Activated naive CD8-positive, alpha-beta T cell treated with anti-CD3 and anti-CD28 coated beads for 36 hours (primary cell): ENCODE measurements around the gene ZNF800. TPM values are rescaled to one million over a fixed set of nuclear protein-coding genes. Genes with fewer than 3 reads are reported as not detected.

Experiments
- DNase-seq: peaks from one replicate; pipeline ENCODE4 v3.0.0; 2021
- H3K27ac Mint-ChIP-seq: one replicate; pipeline ENCODE4 v1.8.0; 2022; ENCODE audit warnings: mild to moderate bottlenecking, moderate library complexity, mixed read lengths
- H3K27me3 Mint-ChIP-seq: one replicate; pipeline ENCODE4 v1.8.0; 2022; ENCODE audit warnings: mild to moderate bottlenecking, mixed read lengths
- H3K36me3 Mint-ChIP-seq: one replicate; pipeline ENCODE4 v1.8.0; 2021; ENCODE audit warnings: mild to moderate bottlenecking, mixed read lengths
- H3K4me1 Mint-ChIP-seq: one replicate; pipeline ENCODE4 v1.8.0; 2021; ENCODE audit warnings: mixed read lengths
- H3K4me3 Mint-ChIP-seq: one replicate; pipeline ENCODE4 v1.8.0; 2022; ENCODE audit warnings: mild to moderate bottlenecking, moderate library complexity, mixed read lengths
- H3K9me3 Mint-ChIP-seq: one replicate; pipeline ENCODE4 v1.8.0; 2022; ENCODE audit warnings: mixed read lengths
- total RNA-seq, 2 experiments: library from RNA; stranded (reverse); gene quantifications; one replicate each; pipeline ENCODE4 v1.2.3, GENCODE V29; 2021

Gene ZNF800
- total RNA-seq, 2 experiments from 2014 or later, result 32.1 to 34.2 TPM

DNA sequence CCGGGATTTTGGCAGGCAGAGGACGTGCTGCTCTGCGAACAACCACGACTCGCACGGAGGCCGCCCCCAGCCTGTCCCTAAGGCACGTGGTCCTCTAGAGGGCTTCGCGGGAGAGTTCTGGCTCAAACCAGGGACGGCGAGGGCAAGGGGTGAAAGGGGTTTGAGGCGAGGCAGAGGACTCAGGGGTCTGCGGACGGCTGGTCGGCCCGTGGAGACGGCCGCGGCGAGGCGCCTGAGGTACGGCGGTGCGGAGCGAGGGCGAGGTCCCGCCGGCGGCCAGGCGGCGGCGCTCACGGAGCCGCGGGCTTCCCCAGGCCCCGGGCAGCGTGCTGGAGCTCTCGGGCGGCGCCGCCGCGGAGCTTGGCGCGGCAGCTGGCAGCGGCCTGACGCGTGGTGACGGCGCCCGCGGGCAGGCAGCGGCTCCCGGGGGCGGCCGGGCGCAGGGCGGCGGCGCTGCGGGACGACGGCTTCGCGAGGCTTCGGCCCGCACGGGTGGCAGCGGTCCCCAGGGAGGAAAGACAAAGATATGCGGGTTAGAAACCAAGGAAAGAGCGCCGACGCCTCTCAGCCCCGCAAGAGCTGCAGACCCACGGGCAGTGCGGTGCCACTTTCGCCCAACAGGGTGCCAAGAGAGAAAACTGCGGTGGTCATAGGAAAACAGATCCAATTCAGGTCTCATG lies 44.8 kb downstream of the ZNF800 start:
- peak overlapping the region; percentile 40 for H3K4me3 Mint-ChIP-seq
- peaks cover 19% of the 10 kb centered on the region for H3K4me1 Mint-ChIP-seq
- no peaks in the 10 kb centered on the region for H3K27me3 Mint-ChIP-seq
- no peak overlapping the region for H3K27ac Mint-ChIP-seq
- no peaks in the 10 kb centered on the region for H3K9me3 Mint-ChIP-seq
- peaks cover 7% of the 10 kb centered on the region for H3K36me3 Mint-ChIP-seq
- DNase-seq, result peak; percentile 83

DNA sequence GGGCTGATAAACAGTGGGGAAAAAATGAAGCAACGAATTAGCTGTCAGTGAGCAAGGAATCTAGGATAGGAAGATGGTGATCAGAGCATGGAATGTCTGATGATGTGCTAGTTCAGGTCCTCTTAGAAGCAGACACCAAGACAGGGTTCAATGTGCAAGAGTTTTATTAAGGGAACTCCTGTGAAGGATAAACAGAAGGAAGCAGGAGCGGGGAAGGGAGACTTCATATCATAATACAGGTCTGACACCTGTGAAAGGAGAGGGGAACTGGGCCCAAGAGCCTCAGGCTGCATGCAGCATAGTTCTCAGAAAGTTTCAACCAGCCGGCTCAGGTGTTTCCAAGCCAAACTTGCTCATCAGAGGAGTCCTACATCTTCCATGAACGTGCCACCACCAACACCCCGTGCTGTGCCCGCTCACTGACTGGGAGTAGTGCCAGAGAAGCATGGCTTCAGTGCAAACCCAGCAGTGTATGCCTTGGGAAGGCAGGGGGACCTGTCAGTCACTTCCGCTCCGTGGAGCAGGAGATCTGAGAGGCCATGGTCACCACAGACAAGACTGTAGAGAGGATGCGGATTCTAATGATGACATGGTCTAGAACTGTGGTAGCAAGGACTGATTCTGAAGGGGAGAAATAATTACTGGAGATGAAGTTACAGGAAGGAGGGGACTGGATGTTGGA lies 45.8 kb downstream of the ZNF800 start:
- Mint-ChIP-seq H3K27ac (no peak overlapping the region), H3K4me1 (peaks cover 13% of the 10 kb centered on the region), H3K9me3 (no peaks in the 10 kb centered on the region), H3K4me3 (no peak overlapping the region), H3K27me3 (no peaks in the 10 kb centered on the region), H3K36me3 (peaks cover 4% of the 10 kb centered on the region)
- DNase-seq, result no peak

DNA sequence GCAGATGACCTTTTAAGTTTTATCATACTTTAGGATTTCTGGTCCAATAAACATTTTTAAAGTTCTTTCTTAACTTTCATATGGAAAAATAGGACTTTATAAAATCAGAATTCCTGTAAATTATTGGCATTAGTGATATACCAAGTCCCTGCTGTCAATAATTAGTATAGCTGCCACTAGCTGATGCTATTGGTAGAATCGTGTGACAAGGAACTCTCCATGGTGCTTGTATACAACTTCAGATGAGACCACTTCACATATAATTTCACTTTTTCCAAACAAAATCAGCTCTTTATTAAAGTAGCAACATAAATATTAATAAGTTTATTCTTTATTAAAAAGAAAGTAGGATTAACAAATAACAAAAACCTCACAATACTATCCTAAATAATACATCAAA lies 49.9 kb downstream of the ZNF800 start:
- peaks cover 2% of the 10 kb centered on the region for H3K36me3 Mint-ChIP-seq
- H3K4me3 Mint-ChIP-seq, result no peak overlapping the region
- no peak for DNase-seq
- no peaks in the 10 kb centered on the region for H3K27me3 Mint-ChIP-seq
- no peaks in the 10 kb centered on the region for H3K9me3 Mint-ChIP-seq
- peaks cover 6% of the 10 kb centered on the region for H3K4me1 Mint-ChIP-seq
- no peak overlapping the region for H3K27ac Mint-ChIP-seq

DNA sequence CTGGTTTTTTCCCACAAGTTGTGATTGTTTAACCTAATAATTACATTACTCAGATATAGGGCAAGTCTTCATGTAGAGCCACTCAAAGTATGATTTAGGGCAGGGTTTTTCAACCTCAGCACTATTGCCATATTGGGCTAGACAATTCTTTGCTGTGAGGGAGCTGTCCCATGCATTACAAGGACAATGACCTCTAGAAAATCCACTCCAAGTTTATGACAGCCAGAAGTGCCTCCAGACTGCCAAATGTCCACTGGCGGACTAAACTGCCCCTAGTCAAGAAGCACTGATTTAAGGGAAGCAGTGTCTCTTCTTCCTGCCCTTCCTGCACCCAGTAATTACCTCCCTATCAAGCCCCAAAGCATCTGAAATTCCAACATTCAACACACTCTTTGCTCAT lies 54.4 kb downstream of the ZNF800 start:
- no peak for DNase-seq
- H3K27ac Mint-ChIP-seq, result no peak overlapping the region
- peaks cover 2% of the 10 kb centered on the region for H3K36me3 Mint-ChIP-seq
- H3K27me3 Mint-ChIP-seq, result peaks cover 18% of the 10 kb centered on the region
- no peak overlapping the region for H3K4me3 Mint-ChIP-seq
- no peaks in the 10 kb centered on the region for H3K4me1 Mint-ChIP-seq
- H3K9me3 Mint-ChIP-seq, result no peaks in the 10 kb centered on the region

DNA sequence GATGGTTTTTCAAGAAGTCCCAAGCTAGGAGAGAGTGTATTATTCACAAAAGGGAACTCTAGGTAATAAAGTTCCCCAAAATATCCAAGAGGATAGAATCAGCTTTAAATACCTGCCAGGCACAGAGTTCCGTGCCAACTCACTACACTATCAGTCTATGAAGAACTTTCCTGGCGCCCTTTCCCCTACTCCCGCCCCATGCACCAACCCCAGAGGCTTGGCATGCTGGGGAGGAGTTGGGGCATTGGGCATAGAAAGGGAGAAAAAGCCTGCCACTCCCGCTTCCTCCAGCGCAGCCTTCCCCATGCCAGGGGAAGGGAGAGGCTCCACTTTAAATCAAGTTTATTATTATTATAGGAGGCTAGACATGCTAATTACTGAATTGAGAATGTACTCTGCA lies 54.9 kb downstream of the ZNF800 start:
- Mint-ChIP-seq H3K36me3 (peaks cover 2% of the 10 kb centered on the region), H3K9me3 (no peaks in the 10 kb centered on the region), H3K4me3 (no peak overlapping the region), H3K27ac (no peak overlapping the region), H3K4me1 (no peaks in the 10 kb centered on the region), H3K27me3 (peaks cover 18% of the 10 kb centered on the region)
- DNase-seq, result no peak

DNA sequence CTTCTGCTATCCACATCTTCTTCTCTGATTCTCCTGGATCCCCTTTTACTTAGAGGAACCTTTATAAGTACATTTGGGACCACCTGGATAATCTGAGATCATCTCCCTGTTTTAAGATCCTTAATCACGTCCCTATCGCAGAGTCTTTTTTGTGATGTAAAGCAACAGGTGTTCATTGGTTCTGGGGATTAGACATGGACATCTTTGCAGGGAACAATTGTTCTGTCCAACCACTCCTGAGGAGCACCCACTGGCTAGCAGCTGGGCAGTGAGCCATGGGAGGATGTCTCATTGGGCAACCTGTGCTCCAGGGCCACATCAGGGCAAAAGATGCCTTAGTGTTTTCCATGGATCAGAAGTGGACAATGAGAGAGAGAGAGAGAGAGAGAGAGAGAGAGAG lies 56.0 kb downstream of the ZNF800 start:
- H3K4me1 Mint-ChIP-seq, result no peaks in the 10 kb centered on the region
- H3K27me3 Mint-ChIP-seq, result peaks cover 18% of the 10 kb centered on the region
- no peaks in the 10 kb centered on the region for H3K9me3 Mint-ChIP-seq
- no peak for DNase-seq
- no peak overlapping the region for H3K4me3 Mint-ChIP-seq
- no peaks in the 10 kb centered on the region for H3K36me3 Mint-ChIP-seq
- H3K27ac Mint-ChIP-seq, result no peak overlapping the region

DNA sequence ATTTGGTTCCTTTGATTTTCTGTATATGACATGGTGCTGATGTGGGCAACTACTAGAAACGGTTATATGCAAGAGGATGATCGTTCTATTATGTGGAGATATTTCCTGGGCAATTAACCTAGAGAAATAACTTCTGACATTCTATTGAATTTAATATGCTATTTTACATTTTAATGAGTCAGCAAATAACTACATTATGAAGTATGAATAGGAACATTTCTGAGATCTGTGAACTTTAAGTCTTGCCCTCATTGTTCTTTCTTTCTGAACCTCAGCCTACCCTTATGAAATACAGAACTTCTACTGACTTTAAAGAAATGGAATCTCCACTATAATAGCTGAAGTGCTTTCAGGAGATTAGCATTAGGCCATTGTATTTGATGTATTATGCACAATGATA lies 59.6 kb downstream of the ZNF800 start:
- no peaks in the 10 kb centered on the region for H3K4me1 Mint-ChIP-seq
- no peaks in the 10 kb centered on the region for H3K9me3 Mint-ChIP-seq
- no peak overlapping the region for H3K4me3 Mint-ChIP-seq
- H3K27me3 Mint-ChIP-seq, result peaks cover 25% of the 10 kb centered on the region
- no peak for DNase-seq
- H3K27ac Mint-ChIP-seq, result no peak overlapping the region
- H3K36me3 Mint-ChIP-seq, result no peaks in the 10 kb centered on the region

DNA sequence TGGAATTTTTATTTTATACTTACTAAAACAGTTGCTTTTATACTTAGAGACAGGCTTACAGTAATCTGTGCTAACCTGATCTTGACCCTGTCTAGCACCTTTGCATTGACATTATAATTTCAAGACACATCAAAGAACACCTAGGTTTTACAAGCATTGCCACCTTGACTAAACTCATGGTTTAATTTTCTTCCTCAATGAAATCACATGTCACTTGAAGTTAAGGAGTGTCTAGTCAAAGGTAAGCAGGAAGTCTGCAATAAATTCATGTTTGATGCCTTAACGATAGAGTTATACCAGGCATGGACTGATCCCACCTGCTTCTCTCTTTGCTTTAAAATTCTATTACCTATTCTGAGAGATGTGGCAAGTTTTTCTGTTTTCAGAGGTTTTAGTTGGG lies 62.4 kb downstream of the ZNF800 start:
- H3K36me3 Mint-ChIP-seq, result no peaks in the 10 kb centered on the region
- H3K27me3 Mint-ChIP-seq, result peaks cover 23% of the 10 kb centered on the region

DNA sequence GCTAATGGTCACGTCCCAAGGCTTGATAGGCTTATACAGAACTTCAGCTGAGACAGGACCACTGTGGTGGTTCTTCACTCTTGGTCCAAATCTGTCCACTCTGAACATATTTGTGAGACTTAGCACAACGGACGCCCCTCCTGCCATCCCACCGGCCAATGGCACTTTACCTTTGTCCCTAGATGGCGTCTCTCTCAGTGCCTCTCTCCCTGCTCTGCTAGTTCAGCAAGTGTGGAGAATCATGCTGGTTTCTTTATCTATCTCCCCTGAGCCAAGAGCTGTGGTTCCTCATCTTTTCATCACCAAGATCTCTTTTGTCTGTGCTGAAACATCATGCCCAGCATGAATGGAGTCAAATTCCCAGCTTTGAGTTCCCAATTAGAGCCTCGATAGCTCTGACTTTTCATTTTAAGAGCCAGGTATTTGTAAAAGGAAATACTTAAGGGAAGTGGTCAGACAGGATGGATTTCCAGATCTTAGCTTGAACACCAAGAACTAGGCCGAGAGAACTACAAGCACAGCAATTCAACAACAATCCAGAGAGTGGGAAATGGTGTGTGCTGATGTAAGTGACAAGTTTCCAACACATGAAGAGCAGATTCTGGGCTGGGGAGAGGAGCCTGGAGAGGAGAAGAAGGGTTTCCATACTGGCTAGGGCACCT lies 69.5 kb downstream of the ZNF800 start:
- DNase-seq, result no peak
- Mint-ChIP-seq H3K27ac (no peak overlapping the region), H3K4me3 (no peak overlapping the region), H3K9me3 (no peaks in the 10 kb centered on the region), H3K27me3 (peaks cover 13% of the 10 kb centered on the region), H3K36me3 (no peaks in the 10 kb centered on the region), H3K4me1 (peaks cover 12% of the 10 kb centered on the region)

More for the DNA sequence above, 62.4 kb downstream of the ZNF800 start:
- no peak overlapping the region for H3K4me3 Mint-ChIP-seq
- no peaks in the 10 kb centered on the region for H3K4me1 Mint-ChIP-seq
- DNase-seq, result no peak
- H3K9me3 Mint-ChIP-seq, result no peaks in the 10 kb centered on the region
- H3K27ac Mint-ChIP-seq, result no peak overlapping the region

DNA sequence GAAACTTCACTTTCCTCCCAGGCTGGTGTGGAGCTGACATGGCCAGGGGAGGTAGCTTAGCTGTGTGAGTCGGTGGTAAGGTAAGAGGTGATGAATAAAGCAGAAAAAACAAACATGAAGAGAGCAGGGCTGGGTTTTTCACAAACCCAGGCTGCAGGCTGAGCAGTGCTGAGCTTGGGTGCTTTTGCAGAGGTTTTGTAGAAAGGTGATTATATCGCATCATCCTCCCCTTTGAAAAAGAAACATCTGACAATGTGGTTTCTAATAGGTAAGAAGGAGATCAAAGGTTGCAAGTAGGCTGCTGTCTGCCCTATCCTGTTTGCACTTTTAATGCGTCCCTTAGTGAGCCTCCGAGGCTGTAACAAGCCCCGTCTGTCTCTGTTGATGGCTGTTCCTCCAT lies 70.2 kb downstream of the ZNF800 start:
- Mint-ChIP-seq H3K27me3 (peaks cover 12% of the 10 kb centered on the region), H3K9me3 (no peaks in the 10 kb centered on the region), H3K4me1 (peaks cover 12% of the 10 kb centered on the region), H3K27ac (no peak overlapping the region), H3K36me3 (no peaks in the 10 kb centered on the region), H3K4me3 (no peak overlapping the region)
- no peak for DNase-seq

DNA sequence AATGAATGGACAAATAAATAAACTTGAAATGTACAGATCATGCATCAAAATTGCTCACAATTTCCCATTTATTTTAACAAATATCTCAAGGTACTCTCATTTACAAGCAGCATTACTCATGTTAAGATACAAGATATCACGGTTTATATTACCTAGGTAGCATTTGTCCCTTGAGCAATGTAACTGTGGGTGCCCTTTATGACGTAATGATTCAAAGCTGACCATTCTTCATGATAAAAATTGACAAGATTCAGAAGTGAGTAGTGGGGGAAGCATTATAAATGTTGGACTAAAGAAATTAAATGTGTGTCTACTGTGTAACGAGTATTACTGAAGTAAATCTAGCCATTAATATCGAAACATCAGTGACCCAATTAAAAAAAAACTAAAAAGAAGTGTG lies 71.5 kb downstream of the ZNF800 start:
- no peak for DNase-seq
- H3K27ac Mint-ChIP-seq, result no peak overlapping the region
- H3K36me3 Mint-ChIP-seq, result no peaks in the 10 kb centered on the region
- H3K4me1 Mint-ChIP-seq, result peaks cover 12% of the 10 kb centered on the region
- no peaks in the 10 kb centered on the region for H3K9me3 Mint-ChIP-seq
- H3K4me3 Mint-ChIP-seq, result no peak overlapping the region
- peaks cover 8% of the 10 kb centered on the region for H3K27me3 Mint-ChIP-seq

Other genes starting within 250 kb of the ZNF800 start
- gene GRM8, start 139.8 kb downstream of the ZNF800 start, total RNA-seq, result not detected
- gene GCC1, start 192.9 kb upstream of the ZNF800 start, total RNA-seq, result 10 to 100 TPM; 15.6 to 16.9 TPM
- gene ARF5, start 195.7 kb upstream of the ZNF800 start, total RNA-seq, result 10 to 100 TPM; 93.1 to 93.6 TPM
- gene FSCN3, start 201.0 kb upstream of the ZNF800 start, total RNA-seq, result 1 to 10 TPM in 1 of 2 experiments, under 1 TPM in 1; 0.91 to 1.0 TPM
- gene PAX4, start 225.4 kb upstream of the ZNF800 start, total RNA-seq, result not detected